Peyer's patch (tissue), 4 donors: Measurements from ENCODE around the gene HMG20B.

ENCODE experiments used
- CTCF ChIP-seq, 6 experiments: fragments of 450-650 bp in 4 of 6; fragments of 200-600 bp in 2 of 6; sonication (generic) in 1 of 6; IDR thresholded peaks; one replicate each; pipeline ENCODE4 v1.5.1; 2017 to 2019; ENCODE audit warnings: antibody characterized with exemption in 6 of 6, mild to moderate bottlenecking in 3 of 6, moderate library complexity in 1 of 6
- POLR2A ChIP-seq, 2 donors: fragments of 450-650 bp; IDR thresholded peaks; one replicate each; pipeline ENCODE4 v1.5.1; 2017; ENCODE audit warnings: antibody characterized with exemption in 2 of 2, mild to moderate bottlenecking in 2 of 2, moderate library complexity in 2 of 2

GRCh38 chr19:3549816-3550215 is 22.9 kb upstream of the HMG20B start:
- TF ChIP-seq POLR2A (IDR thresholded peaks at IDR 0.05) (no peak), CTCF (IDR thresholded peaks at IDR 0.05) (no peak)
